ENCODE measurements around the gene SYT5. TPM values are rescaled to one million over a fixed set of nuclear protein-coding genes. Genes with fewer than 3 reads are reported as not detected.

The SYT5 gene
- total RNA-seq, 1 experiment from 2014 or later = 4.5 TPM

GRCh38 chr19:55197528-55197927 is 17.4 kb upstream of the SYT5 start:
- H3K27me3 Mint-ChIP-seq (ENCODE audit: low read depth) = peaks cover 37% of the 10 kb centered on the region
- no peaks in the 10 kb centered on the region for H3K27me3 ChIP-seq (ENCODE audit: insufficient read depth, low read length)
- H2BK20ac ChIP-seq (ENCODE audit: low read depth, low read length, poor library complexity, severe bottlenecking) = no peak overlapping the region
- no peak for DNase-seq
- H2BK12ac ChIP-seq (ENCODE audit: insufficient read length, low read depth, low read length) = no peak overlapping the region
- no peak overlapping the region for H2AFZ ChIP-seq (ENCODE audit: low read length)
- no peak overlapping the region for H3K27ac Mint-ChIP-seq
- no peaks in the 10 kb centered on the region; a peak in 2 of 5 replicates for H3K9me3 Mint-ChIP-seq
- no peak overlapping the region for H3K4me3 Mint-ChIP-seq
- no peak overlapping the region for H2BK120ac ChIP-seq (ENCODE audit: low read depth, low read length, poor library complexity, severe bottlenecking)
- peaks cover 0 to 2% of the 10 kb centered on the region in 2 experiments; a peak in 1 of 4 replicates for H3K4me1 Mint-ChIP-seq
- H3K4me1 ChIP-seq (ENCODE audit: insufficient read depth, low read length) = no peaks in the 10 kb centered on the region
- H2BK15ac ChIP-seq (ENCODE audit: low read depth, low read length) = no peak overlapping the region
- no peak overlapping the region for H3K23ac ChIP-seq (ENCODE audit: insufficient read length, low read depth, low read length)
- no peak overlapping the region for H2AK5ac ChIP-seq (ENCODE audit: insufficient read length, low read length)
- H3K23me2 ChIP-seq (ENCODE audit: insufficient read length, low read depth, low read length, poor library complexity, severe bottlenecking) = no peaks in the 10 kb centered on the region
- H3K79me2 ChIP-seq (ENCODE audit: insufficient read depth, low read length) = no peaks in the 10 kb centered on the region
- H3K27ac ChIP-seq (ENCODE audit: insufficient read length, low read depth, low read length) = no peak overlapping the region
- H3K79me1 ChIP-seq (ENCODE audit: insufficient read depth, low read depth, low read length, poor library complexity, severe bottlenecking) = no peaks in the 10 kb centered on the region
- no peak overlapping the region for H3K18ac ChIP-seq (ENCODE audit: insufficient read length, low read depth, low read length)
- H3K14ac ChIP-seq (ENCODE audit: insufficient read depth, low read length) = no peak overlapping the region
- H2BK5ac ChIP-seq (ENCODE audit: insufficient read length, low read length) = no peak overlapping the region
- H3K4me2 ChIP-seq (ENCODE audit: insufficient read depth, insufficient read length, low read length) = no peak overlapping the region
- no peak overlapping the region for H3K9ac ChIP-seq (ENCODE audit: extremely low read depth, insufficient read length, low read length)
- H3K9me3 ChIP-seq (ENCODE audit: control insufficient read depth, low read depth, low read length) = no peaks in the 10 kb centered on the region
- WGBS (ENCODE audit: extremely low coverage, insufficient read length, low lambda C conversion rate) = no CpG with 5 or more reads among the region's 4 CpGs
- H4K5ac ChIP-seq (ENCODE audit: insufficient read length, low read depth, low read length) = no peak overlapping the region
- H4K91ac ChIP-seq (ENCODE audit: insufficient read length, low read depth, low read length) = no peak overlapping the region
- H4K20me1 ChIP-seq (ENCODE audit: control insufficient read depth, insufficient read depth, insufficient read length) = no peaks in the 10 kb centered on the region
- no peak overlapping the region for H4K8ac ChIP-seq (replicated peaks; ENCODE audit: insufficient read length, low read depth, low read length)
- no peak overlapping the region for H3K4ac ChIP-seq (ENCODE audit: low read depth, low read length)
- TF ChIP-seq CTCF (conservative IDR thresholded peaks at IDR 0.05) = no peak
- no peak overlapping the region for H3T11ph ChIP-seq (ENCODE audit: low read length)
- no peaks in the 10 kb centered on the region for H3K36me3 Mint-ChIP-seq (ENCODE audit: insufficient read depth in 1 of 3, low read depth in 3 of 3)
- H3K56ac ChIP-seq (ENCODE audit: insufficient read length, low read depth, low read length) = no peak overlapping the region

All from H9 (cell line).